Measurements from ENCODE around the gene TXLNA.

GRCh38 chr1:32163405-32163804 is 16.1 kb upstream of the TXLNA start:
- TF ChIP-seq CTCF (conservative IDR thresholded peaks at IDR 0.05) = no peak
- no peak for TF ChIP-seq ZFX (IDR thresholded peaks at IDR 0.05)

All from C4-2B (cell line).